ENCODE results near the gene ARL5C. TPM values are rescaled to one million over a fixed set of nuclear protein-coding genes. Genes with fewer than 3 reads are reported as not detected.

The ARL5C gene
- total RNA-seq, 1 experiment from 2014 or later = not detected

- no peak overlapping the region for H3K27ac Mint-ChIP-seq (ENCODE audit: unreplicated experiment)
- CTCF ChIA-PET = interaction anchor here (0.5 to 7.6 kb wide), 37 partner anchors 8 to 564 kb away, joined by 3 to 148 read pairs (median 4); partner anchors contain the start of genes ARL5C, MED1 and RPL19
- H3K4me1 Mint-ChIP-seq (ENCODE audit: low read depth, unreplicated experiment) = peaks cover 16% of the 10 kb centered on the region
- intact Hi-C loops (cut with micrococcal nuclease; ENCODE audit: unreplicated experiment) = no loop called here
- no peak overlapping the region for H3K4me3 Mint-ChIP-seq (ENCODE audit: low read depth, unreplicated experiment)
- peak; percentile 100 for TF ChIP-seq CTCF (IDR thresholded peaks at IDR 0.05; ENCODE audit: unreplicated experiment)
- no peaks in the 10 kb centered on the region for H3K27me3 Mint-ChIP-seq (ENCODE audit: unreplicated experiment)
- H3K36me3 Mint-ChIP-seq (ENCODE audit: insufficient read depth, unreplicated experiment) = peaks cover 59% of the 10 kb centered on the region
- BruUV-seq (replicated peaks) = no TSS peak
- DNase-seq = peak; percentile 92
- H3K9me3 Mint-ChIP-seq (ENCODE audit: low read depth, unreplicated experiment) = no peaks in the 10 kb centered on the region
These were observed 9.1 kb upstream of the ARL5C start for GRCh38 chr17:39174920-39175694.

- intact Hi-C loops (cut with micrococcal nuclease; ENCODE audit: unreplicated experiment) = no loop called here
- Mint-ChIP-seq H3K27me3 (ENCODE audit: unreplicated experiment) (peaks cover 5% of the 10 kb centered on the region), H3K4me3 (ENCODE audit: low read depth, unreplicated experiment) (no peak overlapping the region), H3K4me1 (ENCODE audit: low read depth, unreplicated experiment) (peaks cover 12% of the 10 kb centered on the region), H3K36me3 (ENCODE audit: insufficient read depth, unreplicated experiment) (peaks cover 57% of the 10 kb centered on the region), H3K27ac (ENCODE audit: unreplicated experiment) (peak overlapping the region; percentile 14), H3K9me3 (ENCODE audit: low read depth, unreplicated experiment) (no peaks in the 10 kb centered on the region)
- no peak for DNase-seq
- CTCF ChIA-PET = interaction anchor here (0.7 to 7.6 kb wide), 19 partner anchors 8 to 277 kb away, joined by 3 to 148 read pairs (median 7); partner anchors contain the start of genes ARL5C, MED1 and RPL19
- no peak for TF ChIP-seq CTCF (IDR thresholded peaks at IDR 0.05; ENCODE audit: unreplicated experiment)
- no TSS peak for BruUV-seq (replicated peaks)
These were observed 7.7 kb upstream of the ARL5C start for GRCh38 chr17:39173526-39174274.

- TF ChIP-seq CTCF (IDR thresholded peaks at IDR 0.05; ENCODE audit: unreplicated experiment) = peak; percentile 12
- no TSS peak for BruUV-seq (replicated peaks)
- H3K4me1 Mint-ChIP-seq (ENCODE audit: low read depth, unreplicated experiment) = peaks cover 6% of the 10 kb centered on the region
- no peak overlapping the region for H3K4me3 Mint-ChIP-seq (ENCODE audit: low read depth, unreplicated experiment)
- no peaks in the 10 kb centered on the region for H3K9me3 Mint-ChIP-seq (ENCODE audit: low read depth, unreplicated experiment)
- H3K36me3 Mint-ChIP-seq (ENCODE audit: insufficient read depth, unreplicated experiment) = peaks cover 51% of the 10 kb centered on the region
- H3K27me3 Mint-ChIP-seq (ENCODE audit: unreplicated experiment) = peaks cover 9% of the 10 kb centered on the region
- CTCF ChIA-PET = interaction anchor here (0.7 to 7.6 kb wide), 8 partner anchors 8 to 202 kb away, joined by 4 to 148 read pairs (median 8); partner anchors contain the start of gene ARL5C
- intact Hi-C loops (cut with micrococcal nuclease; ENCODE audit: unreplicated experiment) = no loop called here
- DNase-seq = no peak
- no peak overlapping the region for H3K27ac Mint-ChIP-seq (ENCODE audit: unreplicated experiment)
These were observed 7.1 kb upstream of the ARL5C start for GRCh38 chr17:39173080-39173479.

GRCh38 chr17:39171933-39172332 is 6.0 kb upstream of the ARL5C start:
- peaks cover 41% of the 10 kb centered on the region for H3K36me3 Mint-ChIP-seq (ENCODE audit: insufficient read depth, unreplicated experiment)
- no TSS peak for BruUV-seq (replicated peaks)
- intact Hi-C loops (cut with micrococcal nuclease; ENCODE audit: unreplicated experiment) = no loop called here
- H3K27ac Mint-ChIP-seq (ENCODE audit: unreplicated experiment) = no peak overlapping the region
- H3K9me3 Mint-ChIP-seq (ENCODE audit: low read depth, unreplicated experiment) = no peaks in the 10 kb centered on the region
- CTCF ChIA-PET = interaction anchor here (0.9 to 2.1 kb wide), 4 partner anchors 10 to 189 kb away, joined by 3 to 7 read pairs (median 4); no protein-coding TSS in a partner anchor
- TF ChIP-seq CTCF (IDR thresholded peaks at IDR 0.05; ENCODE audit: unreplicated experiment) = no peak
- H3K4me3 Mint-ChIP-seq (ENCODE audit: low read depth, unreplicated experiment) = no peak overlapping the region
- DNase-seq = no peak
- no peaks in the 10 kb centered on the region for H3K4me1 Mint-ChIP-seq (ENCODE audit: low read depth, unreplicated experiment)
- H3K27me3 Mint-ChIP-seq (ENCODE audit: unreplicated experiment) = peaks cover 19% of the 10 kb centered on the region

Data from Calu3 (cell line).